Muscle layer of duodenum (tissue), 2 donors: Measurements from ENCODE around the gene RHPN2.
A peak's percentile ranks its signal among the peaks of the same experiment; 100 is the strongest.

Experiments used
- H3K27ac ChIP-seq: one replicate; pipeline ENCODE4 v1.7.0; 2013; ENCODE audit warnings: mild to moderate bottlenecking, low read length
- H3K27me3 ChIP-seq: one replicate; pipeline ENCODE4 v1.7.0; 2013; ENCODE audit warnings: low read depth, mild to moderate bottlenecking, control low read depth, low read length
- H3K36me3 ChIP-seq, 2 donors: one replicate each; pipeline ENCODE4 v1.7.0; 2013; ENCODE audit warnings: low read length in 2 of 2, control low read depth in 1 of 2, mild to moderate bottlenecking in 1 of 2; ENCODE audit not compliant: insufficient read depth in 2 of 2, control insufficient read depth in 1 of 2
- H3K4me1 ChIP-seq, 2 donors: one replicate each; pipeline ENCODE4 v1.7.0; 2013; ENCODE audit warnings: low read length in 2 of 2, mild to moderate bottlenecking in 2 of 2, control low read depth in 1 of 2, moderate library complexity in 1 of 2; ENCODE audit not compliant: insufficient read depth in 2 of 2, control insufficient read depth in 1 of 2
- H3K4me3 ChIP-seq, 2 donors: one replicate each; pipeline ENCODE4 v1.7.0; 2013; ENCODE audit warnings: low read length in 2 of 2, low read depth in 1 of 2, mild to moderate bottlenecking in 1 of 2
- H3K9me3 ChIP-seq, 2 donors: one replicate each; pipeline ENCODE4 v1.7.0; 2013; ENCODE audit warnings: low read length in 2 of 2, control low read depth in 1 of 2, mild to moderate bottlenecking in 1 of 2; ENCODE audit not compliant: control insufficient read depth in 1 of 2
- donor health status: healthy.

RHPN2 gene

GRCh38 chr19:33064792-33065550 is at the start of gene RHPN2:
Gene RHPN2, minus strand, starts transcription at chr19:33064888. Its CDS starts 36 bp downstream, at chr19:33064852.
- Histone ChIP-seq H3K36me3 (no peaks in the 10 kb centered on the region), H3K9me3 (no peaks in the 10 kb centered on the region), H3K27me3 (no peaks in the 10 kb centered on the region), H3K4me3 (peak within 1 kb of the TSS; percentile 44 to 60), H3K4me1 (peaks cover 0 to 13% of the 10 kb centered on the region in 2 donors), H3K27ac (peak within 1 kb of the TSS; percentile 56)

GRCh38 chr19:33114312-33114711 is 49.6 kb upstream of the RHPN2 start:
- Histone ChIP-seq H3K9me3 (no peaks in the 10 kb centered on the region), H3K4me1 (no peaks in the 10 kb centered on the region), H3K27ac (no peak overlapping the region), H3K4me3 (no peak overlapping the region), H3K27me3 (no peaks in the 10 kb centered on the region), H3K36me3 (peaks cover 44 to 88% of the 10 kb centered on the region in 2 donors)

GRCh38 chr19:33111587-33111986 is 46.9 kb upstream of the RHPN2 start:
- no peaks in the 10 kb centered on the region for H3K9me3 ChIP-seq
- no peak overlapping the region for H3K4me3 ChIP-seq
- H3K27ac ChIP-seq: no peak overlapping the region
- no peaks in the 10 kb centered on the region for H3K4me1 ChIP-seq
- peaks cover 48 to 85% of the 10 kb centered on the region in 2 donors for H3K36me3 ChIP-seq
- no peaks in the 10 kb centered on the region for H3K27me3 ChIP-seq

- H3K4me1 ChIP-seq: no peaks in the 10 kb centered on the region
- no peak overlapping the region for H3K4me3 ChIP-seq
- H3K9me3 ChIP-seq: no peaks in the 10 kb centered on the region
- no peaks in the 10 kb centered on the region for H3K27me3 ChIP-seq
- no peak overlapping the region for H3K27ac ChIP-seq
- peaks cover 52 to 80% of the 10 kb centered on the region in 2 donors for H3K36me3 ChIP-seq
These were observed 45.6 kb upstream of the RHPN2 start for GRCh38 chr19:33110137-33110910.

- Histone ChIP-seq H3K4me3 (no peak overlapping the region), H3K36me3 (peaks cover 43 to 70% of the 10 kb centered on the region in 2 donors), H3K27me3 (no peaks in the 10 kb centered on the region), H3K4me1 (no peaks in the 10 kb centered on the region), H3K27ac (no peak overlapping the region), H3K9me3 (no peaks in the 10 kb centered on the region)
These were observed 43.5 kb upstream of the RHPN2 start for GRCh38 chr19:33108161-33108560.

- no peaks in the 10 kb centered on the region for H3K27me3 ChIP-seq
- H3K27ac ChIP-seq: no peak overlapping the region
- H3K9me3 ChIP-seq: no peaks in the 10 kb centered on the region
- no peaks in the 10 kb centered on the region for H3K4me1 ChIP-seq
- H3K36me3 ChIP-seq: peaks cover 45 to 57% of the 10 kb centered on the region in 2 donors
- H3K4me3 ChIP-seq: no peak overlapping the region
These were observed 38.2 kb upstream of the RHPN2 start for GRCh38 chr19:33102893-33103292.

GRCh38 chr19:33100894-33101644 is 36.4 kb upstream of the RHPN2 start:
- Histone ChIP-seq H3K4me3 (no peak overlapping the region), H3K27ac (no peak overlapping the region), H3K4me1 (no peaks in the 10 kb centered on the region), H3K9me3 (no peaks in the 10 kb centered on the region), H3K27me3 (no peaks in the 10 kb centered on the region), H3K36me3 (peaks cover 43 to 56% of the 10 kb centered on the region in 2 donors)

GRCh38 chr19:33098055-33098534 is 33.4 kb upstream of the RHPN2 start:
- H3K27me3 ChIP-seq: no peaks in the 10 kb centered on the region
- H3K27ac ChIP-seq: no peak overlapping the region
- no peaks in the 10 kb centered on the region for H3K4me1 ChIP-seq
- no peak overlapping the region for H3K4me3 ChIP-seq
- H3K9me3 ChIP-seq: no peaks in the 10 kb centered on the region
- H3K36me3 ChIP-seq: peaks cover 59 to 71% of the 10 kb centered on the region in 2 donors

GRCh38 chr19:33096005-33096404 is 31.3 kb upstream of the RHPN2 start:
- Histone ChIP-seq H3K27me3 (no peaks in the 10 kb centered on the region), H3K4me3 (no peak overlapping the region), H3K27ac (no peak overlapping the region), H3K9me3 (no peaks in the 10 kb centered on the region), H3K4me1 (no peaks in the 10 kb centered on the region), H3K36me3 (peaks cover 59 to 77% of the 10 kb centered on the region in 2 donors)

- Histone ChIP-seq H3K27me3 (no peaks in the 10 kb centered on the region), H3K9me3 (no peaks in the 10 kb centered on the region), H3K4me3 (no peak overlapping the region), H3K27ac (no peak overlapping the region), H3K36me3 (peaks cover 62 to 81% of the 10 kb centered on the region in 2 donors), H3K4me1 (no peaks in the 10 kb centered on the region)
These were observed 29.9 kb upstream of the RHPN2 start for GRCh38 chr19:33094436-33095067.
